COLO829 (cell line): ENCODE data around the gene ELOVL1.

Experiments
- DNase-seq: peaks from one replicate; pipeline ENCODE4 v3.0.0; 2012; ENCODE audit warnings: low spot score

The ELOVL1 gene

DNA sequence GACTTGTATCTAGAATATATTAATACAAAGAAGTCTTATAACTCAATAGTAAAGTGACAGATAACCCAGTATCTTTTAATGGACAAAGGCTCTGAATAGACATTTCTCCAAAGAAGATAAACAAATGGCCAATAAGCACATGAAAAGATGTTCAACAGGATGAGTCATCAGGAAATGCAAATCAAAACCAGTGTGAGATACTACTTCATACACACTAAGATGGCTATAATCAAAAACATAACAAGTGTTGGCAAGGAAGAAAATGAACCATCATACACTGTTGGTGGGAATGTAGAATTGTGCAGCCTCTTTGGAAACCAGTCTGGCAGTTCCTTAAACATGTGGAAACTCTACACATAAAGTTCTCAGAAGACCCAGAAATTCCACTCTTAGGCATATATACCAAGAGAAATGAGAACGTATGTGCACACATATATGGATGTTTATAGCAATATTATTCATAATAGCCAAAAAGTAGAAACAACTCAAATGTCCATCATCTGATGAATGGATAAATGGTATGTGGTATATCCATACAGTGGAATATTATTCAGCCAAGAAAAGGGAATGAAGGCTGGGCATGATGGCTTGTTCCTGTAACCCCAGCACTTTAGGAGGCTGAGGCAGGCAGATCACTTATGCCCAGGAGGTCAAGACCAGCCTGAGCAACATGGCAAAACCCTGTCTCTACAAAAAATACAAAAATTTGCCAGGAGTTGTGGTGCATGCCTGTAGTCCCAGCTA lies 40.1 kb downstream of the ELOVL1 start:
- DNase-seq, result no peak

DNA sequence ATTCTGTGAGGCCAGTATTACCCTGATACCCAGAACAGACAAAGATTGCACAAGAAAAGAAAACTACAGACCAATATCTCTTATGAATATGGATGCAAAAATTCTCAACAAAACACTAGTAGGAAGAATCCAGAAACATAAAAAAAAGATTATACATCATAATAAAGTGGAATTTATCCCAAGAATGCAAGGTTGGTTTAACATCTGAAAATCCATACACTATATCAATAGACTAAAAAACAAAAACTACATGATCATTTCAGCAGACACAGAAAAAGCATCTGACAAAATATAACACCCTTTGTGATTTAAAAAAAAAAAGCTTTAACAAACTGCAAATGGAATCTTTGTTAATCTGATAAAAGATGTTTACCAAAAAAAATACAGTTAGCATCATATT lies 42.4 kb downstream of the ELOVL1 start:
- no peak for DNase-seq

DNA sequence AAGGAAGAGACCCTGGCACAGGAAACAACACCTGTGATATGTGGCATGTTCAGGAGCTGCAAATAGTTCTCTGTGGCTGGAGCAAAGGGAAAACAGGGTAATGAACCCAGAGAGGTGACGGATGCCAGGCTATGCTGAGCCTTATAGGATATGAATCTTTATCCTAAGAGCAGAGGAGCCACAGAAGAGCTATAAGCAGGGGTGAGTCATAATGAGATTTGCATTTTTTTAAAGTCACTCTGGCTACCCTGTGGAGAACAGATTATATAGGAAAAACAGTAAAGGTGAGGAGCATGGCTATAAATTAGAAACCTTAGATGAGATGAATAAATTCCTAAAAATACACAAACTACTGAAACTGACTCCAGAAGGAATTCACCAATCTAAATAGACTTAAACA lies 43.0 kb downstream of the ELOVL1 start:
- DNase-seq, result no peak

DNA sequence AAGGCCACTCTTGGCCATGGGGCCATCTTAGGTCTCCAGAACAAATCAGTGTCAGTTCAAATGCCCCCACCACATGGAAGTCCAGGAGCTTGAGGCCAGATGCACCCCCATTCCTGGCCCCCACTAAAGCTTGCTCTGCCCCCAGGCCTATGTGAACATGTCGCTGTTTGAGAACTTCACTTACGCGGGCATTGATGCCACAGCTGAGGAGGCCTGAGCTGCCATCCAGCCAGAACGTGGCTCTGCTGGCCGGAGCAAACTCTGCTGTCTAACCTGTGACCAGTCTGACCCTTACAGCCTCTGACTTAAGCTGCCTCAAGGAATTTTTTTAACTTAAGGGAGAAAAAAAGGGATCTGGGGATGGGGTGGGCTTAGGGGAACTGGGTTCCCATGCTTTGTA lies 45.3 kb downstream of the ELOVL1 start:
- no peak for DNase-seq

DNA sequence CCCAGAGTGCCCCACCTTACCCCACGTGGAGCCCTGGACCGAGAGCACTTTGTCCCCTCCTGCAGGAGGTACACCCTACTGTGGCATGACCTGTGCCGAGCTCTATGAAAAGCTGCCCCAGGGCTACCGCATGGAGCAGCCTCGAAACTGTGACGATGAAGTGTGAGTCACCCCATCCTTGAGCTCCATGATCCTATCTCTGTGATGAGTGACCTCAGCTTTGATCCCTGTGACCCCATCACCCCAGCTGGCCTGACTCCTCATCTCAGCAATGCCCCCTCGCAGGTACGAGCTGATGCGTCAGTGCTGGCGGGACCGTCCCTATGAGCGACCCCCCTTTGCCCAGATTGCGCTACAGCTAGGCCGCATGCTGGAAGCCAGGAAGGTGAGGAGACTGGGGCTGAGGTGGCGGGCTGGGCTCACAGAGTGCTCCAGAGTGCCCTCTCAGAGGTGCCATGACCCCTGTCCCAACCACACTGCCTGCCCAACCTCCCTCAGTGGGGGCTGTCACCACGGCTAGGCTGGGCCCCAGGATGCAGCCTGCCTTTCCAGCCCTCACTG lies 46.4 kb downstream of the ELOVL1 start:
- DNase-seq, result no peak

DNA sequence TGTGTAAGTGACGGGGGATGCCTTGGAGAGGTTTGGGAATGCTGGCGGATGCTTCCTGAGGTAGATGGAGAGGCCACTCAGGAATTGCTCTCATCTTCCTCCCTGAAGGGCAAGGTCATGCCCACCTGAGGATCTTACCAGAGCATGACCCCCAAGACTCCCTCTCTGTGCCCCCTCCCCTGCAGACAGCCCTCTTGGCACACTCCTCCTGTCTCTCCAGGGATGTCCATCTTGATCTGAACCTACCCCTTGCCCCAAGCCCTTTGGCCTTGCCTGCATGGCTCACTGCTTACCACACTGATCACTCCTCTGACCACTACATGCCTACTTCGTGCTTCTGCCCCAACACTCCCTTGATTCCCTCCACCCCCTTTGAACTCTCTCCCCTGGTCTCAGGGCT lies 48.0 kb downstream of the ELOVL1 start:
- DNase-seq, result no peak

DNA sequence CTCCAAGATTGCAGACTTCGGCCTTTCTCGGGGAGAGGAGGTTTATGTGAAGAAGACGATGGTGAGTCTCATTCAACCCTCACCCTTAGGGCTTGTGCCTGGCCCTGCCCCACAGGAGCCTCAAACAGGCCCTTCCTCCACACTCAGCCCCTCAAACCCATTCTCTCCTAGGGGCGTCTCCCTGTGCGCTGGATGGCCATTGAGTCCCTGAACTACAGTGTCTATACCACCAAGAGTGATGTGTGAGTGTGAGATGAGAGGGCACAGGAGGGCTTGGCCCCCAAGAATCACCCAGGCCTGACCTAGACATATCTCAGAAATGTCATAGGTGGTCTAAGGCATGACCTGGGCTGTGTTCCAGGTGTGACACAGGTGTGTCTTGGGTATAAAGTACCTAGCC lies 48.5 kb downstream of the ELOVL1 start:
- DNase-seq, result no peak

DNA sequence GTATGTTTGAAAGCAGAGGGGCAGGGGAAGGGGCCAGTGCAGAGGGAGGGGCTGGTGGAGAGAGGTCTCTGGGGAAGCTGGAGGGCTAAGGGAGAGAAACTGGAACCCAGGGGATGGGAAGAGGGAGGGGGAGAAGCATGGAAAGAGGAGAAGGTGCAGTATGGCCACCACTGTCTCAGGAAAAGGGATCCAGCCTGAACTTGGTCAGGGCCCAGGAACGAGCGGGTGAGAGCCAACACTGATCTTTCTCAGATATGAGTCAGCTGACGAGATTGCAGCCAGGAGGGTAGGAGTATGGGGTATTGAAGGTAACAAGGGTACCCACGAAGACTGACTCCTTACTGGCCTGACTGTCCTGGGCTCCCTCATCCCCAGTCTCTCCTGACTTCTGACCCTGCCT lies 49.0 kb downstream of the ELOVL1 start:
- no peak for DNase-seq

DNA sequence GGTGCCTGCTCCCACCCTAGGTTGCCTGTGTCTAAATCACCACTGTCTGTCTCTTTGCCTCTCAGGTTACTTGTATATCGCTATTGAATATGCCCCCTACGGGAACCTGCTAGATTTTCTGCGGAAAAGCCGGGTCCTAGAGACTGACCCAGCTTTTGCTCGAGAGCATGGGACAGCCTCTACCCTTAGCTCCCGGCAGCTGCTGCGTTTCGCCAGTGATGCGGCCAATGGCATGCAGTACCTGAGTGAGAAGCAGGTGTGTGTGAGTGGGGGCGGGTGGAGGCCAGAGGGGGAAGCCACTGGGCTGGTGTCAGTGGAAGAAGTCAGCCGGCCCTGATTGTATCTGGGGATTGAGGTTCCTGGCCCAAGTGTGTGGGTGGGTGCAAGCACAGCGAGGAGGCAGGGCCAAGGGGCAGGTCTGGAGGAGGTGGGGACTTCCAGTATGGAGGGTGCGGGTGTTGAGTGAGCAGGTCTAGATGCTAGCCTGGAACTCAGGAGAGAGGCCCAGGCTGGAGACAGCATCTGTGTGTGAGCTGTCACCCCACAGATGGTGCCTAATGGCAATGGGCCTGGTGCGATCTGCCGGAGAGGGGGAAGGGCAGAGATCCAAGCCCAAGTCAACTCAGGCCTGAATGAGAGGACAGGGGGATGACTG lies 49.9 kb downstream of the ELOVL1 start:
- no peak for DNase-seq

DNA sequence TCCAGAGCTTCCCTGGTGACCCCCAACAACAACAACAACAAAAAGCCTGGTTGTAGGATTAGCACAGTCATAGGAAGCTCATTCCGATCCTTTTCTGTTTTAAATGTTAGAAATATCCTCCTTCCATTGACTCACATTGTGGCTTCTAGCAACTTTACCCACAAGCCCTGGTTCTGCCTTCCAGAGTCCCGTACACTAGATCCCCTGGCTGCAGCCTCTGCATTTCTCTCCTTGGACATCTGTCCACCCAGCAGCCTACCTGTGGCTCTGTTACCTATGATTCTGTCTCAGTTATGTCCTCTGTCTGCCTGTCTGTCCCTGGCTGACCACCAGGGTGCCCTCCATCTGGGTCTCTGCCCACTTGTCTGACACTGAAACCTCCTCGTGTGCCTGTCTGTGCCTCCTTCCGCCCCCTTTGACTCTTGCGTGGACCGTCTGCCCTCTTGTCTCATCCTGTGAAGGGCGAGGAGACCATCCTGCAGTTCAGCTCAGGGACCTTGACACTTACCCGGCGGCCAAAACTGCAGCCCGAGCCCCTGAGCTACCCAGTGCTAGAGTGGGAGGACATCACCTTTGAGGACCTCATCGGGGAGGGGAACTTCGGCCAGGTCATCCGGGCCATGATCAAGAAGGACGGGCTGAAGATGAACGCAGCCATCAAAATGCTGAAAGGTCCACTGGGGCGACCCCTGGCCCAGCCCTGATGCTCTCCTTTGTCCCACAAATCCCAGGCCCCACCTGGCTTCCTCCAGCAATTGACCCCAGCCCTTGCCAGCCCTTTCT lies 50.9 kb downstream of the ELOVL1 start:
- no peak for DNase-seq

DNA sequence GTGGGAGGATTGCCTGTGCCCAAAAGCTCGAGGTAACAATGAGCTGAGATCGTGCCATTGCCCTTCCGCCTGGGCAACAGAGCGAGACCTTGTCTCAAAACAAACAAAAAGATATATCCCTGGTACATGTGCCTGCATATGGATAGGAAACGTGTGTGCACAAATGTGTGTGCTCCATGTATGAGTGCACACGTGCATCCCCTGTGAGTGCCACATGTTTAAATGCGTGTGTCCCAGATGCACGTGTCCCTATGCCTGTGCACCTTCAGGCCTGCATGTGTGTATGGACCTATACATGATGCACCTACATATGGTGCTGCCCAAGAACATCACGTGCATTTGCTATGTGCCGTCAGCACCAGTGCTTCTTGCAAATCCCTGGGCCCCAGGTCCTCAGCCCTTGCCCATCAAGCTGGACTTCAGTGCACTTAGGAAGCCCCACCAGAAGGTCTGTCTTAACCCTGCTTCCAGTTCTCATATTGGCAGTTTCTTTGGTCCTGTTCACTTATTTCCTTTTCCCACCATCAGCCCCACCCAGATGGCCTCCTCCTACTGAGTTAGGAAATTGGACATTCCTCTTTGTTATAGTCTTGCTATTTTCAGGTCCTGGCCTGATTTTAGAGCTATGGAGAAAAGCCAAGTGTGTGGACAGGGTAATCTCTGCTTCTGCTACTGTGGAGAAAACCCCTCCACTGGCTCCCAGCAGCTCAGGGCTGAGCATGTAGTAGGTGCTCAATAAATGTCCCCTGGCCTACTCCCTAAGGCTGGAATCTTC lies 51.7 kb downstream of the ELOVL1 start:
- no peak for DNase-seq

DNA sequence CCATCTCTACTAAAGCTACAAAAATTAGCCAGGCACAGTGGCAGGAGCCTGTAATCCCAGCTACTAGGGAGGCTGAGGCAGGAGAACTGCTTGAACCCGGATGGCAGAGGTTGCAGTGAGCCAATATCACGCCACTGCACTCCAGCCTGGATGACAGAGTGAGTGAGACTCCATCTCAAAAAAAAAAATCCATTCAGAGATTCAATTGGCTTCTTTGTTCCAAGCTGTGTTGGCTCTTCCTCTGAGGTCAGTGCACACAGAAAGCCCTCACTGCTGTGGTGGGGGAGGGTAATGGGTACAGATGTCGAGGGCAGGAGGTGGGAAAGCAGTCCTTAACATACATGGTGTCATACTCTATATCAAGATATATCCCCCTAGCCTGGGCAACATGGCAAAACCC lies 52.3 kb downstream of the ELOVL1 start:
- no peak for DNase-seq

DNA sequence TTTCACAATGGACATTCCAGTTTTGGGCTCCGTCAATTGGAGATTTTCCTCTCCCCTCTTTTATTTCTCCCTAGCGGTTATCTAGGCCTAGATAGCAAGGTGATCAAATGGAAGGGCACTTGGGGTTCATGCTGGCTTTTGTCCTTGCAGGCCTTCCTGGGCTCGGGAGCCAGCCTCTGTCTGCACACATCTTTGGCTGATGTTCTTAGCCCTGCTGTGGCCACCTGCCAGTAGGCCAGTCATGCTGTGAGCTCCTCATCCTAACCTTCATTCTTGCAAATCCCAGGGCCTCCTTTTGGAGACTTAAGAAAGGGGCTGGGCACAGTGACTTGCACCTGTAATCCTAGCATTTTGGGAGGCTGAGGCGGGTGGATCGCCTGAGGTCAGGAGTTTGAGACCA lies 53.6 kb downstream of the ELOVL1 start:
- no peak for DNase-seq

DNA sequence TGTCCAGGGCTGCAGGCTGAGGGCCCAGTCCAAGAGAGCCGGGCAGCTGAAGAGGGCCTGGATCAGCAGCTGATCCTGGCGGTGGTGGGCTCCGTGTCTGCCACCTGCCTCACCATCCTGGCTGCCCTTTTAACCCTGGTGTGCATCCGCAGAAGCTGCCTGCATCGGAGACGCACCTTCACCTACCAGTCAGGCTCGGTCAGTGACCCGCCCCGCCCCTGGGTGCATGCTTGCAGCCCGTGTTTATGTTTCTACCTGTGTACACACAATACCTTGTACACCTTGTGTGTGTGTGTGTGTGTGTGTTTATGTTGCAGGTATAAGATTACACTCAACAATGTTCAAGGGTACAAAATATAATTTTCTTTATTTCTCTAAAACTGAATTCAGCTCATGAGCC lies 54.0 kb downstream of the ELOVL1 start:
- DNase-seq, result no peak
